Measurements from ENCODE around the gene ITFG2. TPM values are rescaled to one million over a fixed set of nuclear protein-coding genes. Genes with fewer than 3 reads are reported as not detected.

Gene ITFG2
- total RNA-seq, 1 experiment from 2014 or later, result 41.6 TPM

GRCh38 chr12:2794736-2795289 is 17.7 kb upstream of the ITFG2 start, which contains the start of gene FKBP4:
Gene FKBP4 (plus strand): TSS chr12:2794970. CDS start chr12:2795140, 170 bp downstream.
- Histone ChIP-seq H4K5ac (ENCODE audit: insufficient read length, low read depth, low read length) (no peak within 1 kb of the TSS), H3K9me3 (ENCODE audit: control insufficient read depth, low read depth, low read length) (no peaks in the 10 kb centered on the region), H3T11ph (ENCODE audit: low read length) (no peak within 1 kb of the TSS), H3K9ac (ENCODE audit: extremely low read depth, insufficient read length, low read length) (peak within 1 kb of the TSS; percentile 84), H3K23me2 (ENCODE audit: insufficient read length, low read depth, low read length, poor library complexity, severe bottlenecking) (peaks cover 12% of the 10 kb centered on the region), H3K14ac (ENCODE audit: insufficient read depth, low read length) (peak within 1 kb of the TSS; percentile 95), H4K20me1 (ENCODE audit: control insufficient read depth, insufficient read depth, insufficient read length) (no peaks in the 10 kb centered on the region), H3K4ac (ENCODE audit: low read depth, low read length) (no peak within 1 kb of the TSS), H3K79me2 (ENCODE audit: insufficient read depth, low read length) (peaks cover 8% of the 10 kb centered on the region; the same call in 1 of the 2 replicates), H3K4me2 (ENCODE audit: insufficient read depth, insufficient read length, low read length) (peak within 1 kb of the TSS; percentile 87), H3K4me1 (ENCODE audit: insufficient read depth, low read length) (no peaks in the 10 kb centered on the region; the same call in 1 of the 2 replicates), H2BK5ac (ENCODE audit: insufficient read length, low read length) (no peak within 1 kb of the TSS), H2BK12ac (ENCODE audit: insufficient read length, low read depth, low read length) (no peak within 1 kb of the TSS), H3K27me3 (ENCODE audit: insufficient read depth, low read length) (no peaks in the 10 kb centered on the region), H2BK20ac (ENCODE audit: low read depth, low read length, poor library complexity, severe bottlenecking) (no peak within 1 kb of the TSS), H2AK5ac (ENCODE audit: insufficient read length, low read length) (no peak within 1 kb of the TSS), H3K56ac (ENCODE audit: insufficient read length, low read depth, low read length) (no peak within 1 kb of the TSS), H3K79me1 (ENCODE audit: insufficient read depth, low read depth, low read length, poor library complexity, severe bottlenecking) (no peaks in the 10 kb centered on the region), H4K8ac (replicated peaks; ENCODE audit: insufficient read length, low read depth, low read length) (no peak within 1 kb of the TSS), H4K91ac (ENCODE audit: insufficient read length, low read depth, low read length) (no peak within 1 kb of the TSS), H3K27ac (ENCODE audit: insufficient read length, low read depth, low read length) (no peak within 1 kb of the TSS), H2AFZ (ENCODE audit: low read length) (no peak within 1 kb of the TSS), H3K18ac (ENCODE audit: insufficient read length, low read depth, low read length) (peak within 1 kb of the TSS; percentile 87), H2BK15ac (ENCODE audit: low read depth, low read length) (peak within 1 kb of the TSS; percentile 99), H2BK120ac (ENCODE audit: low read depth, low read length, poor library complexity, severe bottlenecking) (no peak within 1 kb of the TSS), H3K23ac (ENCODE audit: insufficient read length, low read depth, low read length) (no peak within 1 kb of the TSS)
- Mint-ChIP-seq H3K36me3 (ENCODE audit: insufficient read depth in 1 of 3, low read depth in 3 of 3) (peaks cover 35 to 39% (median 37%) of the 10 kb centered on the region in 3 experiments), H3K4me1 (peaks cover 19 to 34% of the 10 kb centered on the region in 2 experiments), H3K9me3 (peaks cover 0 to 3% of the 10 kb centered on the region in 2 experiments; a peak in 3 of 5 replicates), H3K4me3 (peak within 1 kb of the TSS; percentile 88 to 96), H3K27me3 (ENCODE audit: low read depth) (peaks cover 17% of the 10 kb centered on the region), H3K27ac (peak within 1 kb of the TSS in 1 of 3 experiments; percentile 38; a peak in 1 of 7 replicates)
- no CpG with 5 or more reads among the region's 63 CpGs for WGBS (ENCODE audit: extremely low coverage, insufficient read length, low lambda C conversion rate)
- peak; percentile 94 for DNase-seq
- TF ChIP-seq CTCF (conservative IDR thresholded peaks at IDR 0.05), result no peak
